DOHH2 (cell line): ENCODE measurements around the gene LRRC4C.

Experiments used
- H3F3A ChIP-seq: fragments of 200-600 bp; sonication (generic), shearing (Covaris generic); 2 replicates; pipeline ENCODE4 v1.6.0; 2016; ENCODE audit warnings: antibody characterized with exemption, mild to moderate bottlenecking; ENCODE audit not compliant: control insufficient read depth, insufficient read depth
- H3K27ac ChIP-seq: fragments of 200-600 bp; sonication (generic); 2 replicates; pipeline ENCODE4 v1.5.1; 2014; ENCODE audit warnings: low read depth, mild to moderate bottlenecking, low read length, moderate library complexity
- H3K27me3 ChIP-seq: fragments of 200-600 bp; sonication (generic); 2 replicates; pipeline ENCODE4 v1.6.1; 2014; ENCODE audit warnings: mild to moderate bottlenecking, low read length, mixed read lengths; ENCODE audit not compliant: control insufficient read depth
- H3K36me3 ChIP-seq: fragments of 200-600 bp; sonication (generic); 2 replicates; pipeline ENCODE4 v1.6.1; 2014; ENCODE audit warnings: mild to moderate bottlenecking, low read length, moderate library complexity, mixed read lengths; ENCODE audit not compliant: control insufficient read depth
- H3K4me1 ChIP-seq: fragments of 200-600 bp; sonication (generic); 2 replicates; pipeline ENCODE4 v1.6.1; 2014; ENCODE audit warnings: mild to moderate bottlenecking, low read length, mixed read lengths; ENCODE audit not compliant: control insufficient read depth
- H3K4me2 ChIP-seq: fragments of 200-600 bp; sonication (generic); 2 replicates; pipeline ENCODE4 v1.6.0; 2014; ENCODE audit warnings: mild to moderate bottlenecking, low read length, moderate library complexity
- H3K4me3 ChIP-seq: fragments of 200-600 bp; sonication (generic); 2 replicates; pipeline ENCODE4 v1.5.1; 2014; ENCODE audit warnings: mild to moderate bottlenecking, low read length, mixed read lengths
- H3K79me2 ChIP-seq: fragments of 200-600 bp; sonication (generic); 2 replicates; pipeline ENCODE4 v1.6.1; 2014; ENCODE audit warnings: mild to moderate bottlenecking, low read length, mixed read lengths; ENCODE audit not compliant: control insufficient read depth
- H3K9me2 ChIP-seq: fragments of 200-600 bp; sonication (generic); replicated peaks from 2 replicates; pipeline ENCODE4 v1.6.1; 2014; ENCODE audit warnings: mild to moderate bottlenecking, low read length, mixed read lengths; ENCODE audit not compliant: control insufficient read depth
- H3K9me3 ChIP-seq: fragments of 200-600 bp; sonication (generic); 2 replicates; pipeline ENCODE4 v1.6.1; 2014; ENCODE audit warnings: antibody characterized with exemption, low read length, mixed read lengths; ENCODE audit not compliant: control insufficient read depth, insufficient read depth
- H4K20me1 ChIP-seq: fragments of 200-600 bp; sonication (generic); 2 replicates; pipeline ENCODE4 v1.6.0; 2014; ENCODE audit warnings: low read depth, mild to moderate bottlenecking, antibody characterized with exemption, low read length, moderate library complexity; ENCODE audit not compliant: control insufficient read depth, insufficient read depth
- EZH2phosphoT487 ChIP-seq: fragments of 200-600 bp; sonication (generic); IDR thresholded peaks from 2 replicates; pipeline ENCODE4 v1.6.1; 2017; ENCODE audit warnings: borderline replicate concordance, mild to moderate bottlenecking, antibody characterized with exemption, low read length, moderate library complexity, mixed read lengths
- TF ChIP-seq, protein P1 (sequence below): fragments of 200-600 bp; sonication (generic); IDR thresholded peaks from one replicate; pipeline ENCODE4 v1.5.1; 2014; ENCODE audit warnings: antibody characterized with exemption, mild to moderate bottlenecking, low read depth, low read length; ENCODE audit not compliant: poor library complexity, severe bottlenecking

LRRC4C gene

GRCh38 chr11:41308286-41308685, 151.2 kb downstream of the LRRC4C start:
- no peaks in the 10 kb centered on the region for H3K27me3 ChIP-seq
- H3F3A ChIP-seq: 0 out of 2 replicates have a peak, but pooled peaks cover 3% of the 10 kb centered on the region
- H3K4me1 ChIP-seq: peaks cover 48% of the 10 kb centered on the region
- H3K27ac ChIP-seq: peak overlapping the region; percentile 80
- H3K4me2 ChIP-seq: peak overlapping the region; percentile 57
- H3K79me2 ChIP-seq: no peaks in the 10 kb centered on the region
- H3K9me3 ChIP-seq: no peaks in the 10 kb centered on the region
- H4K20me1 ChIP-seq: no peaks in the 10 kb centered on the region
- H3K9me2 ChIP-seq: no peaks in the 10 kb centered on the region
- no peak for TF ChIP-seq EZH2phosphoT487
- TF ChIP-seq, protein P1, sequence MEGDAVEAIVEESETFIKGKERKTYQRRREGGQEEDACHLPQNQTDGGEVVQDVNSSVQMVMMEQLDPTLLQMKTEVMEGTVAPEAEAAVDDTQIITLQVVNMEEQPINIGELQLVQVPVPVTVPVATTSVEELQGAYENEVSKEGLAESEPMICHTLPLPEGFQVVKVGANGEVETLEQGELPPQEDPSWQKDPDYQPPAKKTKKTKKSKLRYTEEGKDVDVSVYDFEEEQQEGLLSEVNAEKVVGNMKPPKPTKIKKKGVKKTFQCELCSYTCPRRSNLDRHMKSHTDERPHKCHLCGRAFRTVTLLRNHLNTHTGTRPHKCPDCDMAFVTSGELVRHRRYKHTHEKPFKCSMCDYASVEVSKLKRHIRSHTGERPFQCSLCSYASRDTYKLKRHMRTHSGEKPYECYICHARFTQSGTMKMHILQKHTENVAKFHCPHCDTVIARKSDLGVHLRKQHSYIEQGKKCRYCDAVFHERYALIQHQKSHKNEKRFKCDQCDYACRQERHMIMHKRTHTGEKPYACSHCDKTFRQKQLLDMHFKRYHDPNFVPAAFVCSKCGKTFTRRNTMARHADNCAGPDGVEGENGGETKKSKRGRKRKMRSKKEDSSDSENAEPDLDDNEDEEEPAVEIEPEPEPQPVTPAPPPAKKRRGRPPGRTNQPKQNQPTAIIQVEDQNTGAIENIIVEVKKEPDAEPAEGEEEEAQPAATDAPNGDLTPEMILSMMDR: no peak
- no peaks in the 10 kb centered on the region for H3K36me3 ChIP-seq
- peak overlapping the region; percentile 52 for H3K4me3 ChIP-seq

DNA sequence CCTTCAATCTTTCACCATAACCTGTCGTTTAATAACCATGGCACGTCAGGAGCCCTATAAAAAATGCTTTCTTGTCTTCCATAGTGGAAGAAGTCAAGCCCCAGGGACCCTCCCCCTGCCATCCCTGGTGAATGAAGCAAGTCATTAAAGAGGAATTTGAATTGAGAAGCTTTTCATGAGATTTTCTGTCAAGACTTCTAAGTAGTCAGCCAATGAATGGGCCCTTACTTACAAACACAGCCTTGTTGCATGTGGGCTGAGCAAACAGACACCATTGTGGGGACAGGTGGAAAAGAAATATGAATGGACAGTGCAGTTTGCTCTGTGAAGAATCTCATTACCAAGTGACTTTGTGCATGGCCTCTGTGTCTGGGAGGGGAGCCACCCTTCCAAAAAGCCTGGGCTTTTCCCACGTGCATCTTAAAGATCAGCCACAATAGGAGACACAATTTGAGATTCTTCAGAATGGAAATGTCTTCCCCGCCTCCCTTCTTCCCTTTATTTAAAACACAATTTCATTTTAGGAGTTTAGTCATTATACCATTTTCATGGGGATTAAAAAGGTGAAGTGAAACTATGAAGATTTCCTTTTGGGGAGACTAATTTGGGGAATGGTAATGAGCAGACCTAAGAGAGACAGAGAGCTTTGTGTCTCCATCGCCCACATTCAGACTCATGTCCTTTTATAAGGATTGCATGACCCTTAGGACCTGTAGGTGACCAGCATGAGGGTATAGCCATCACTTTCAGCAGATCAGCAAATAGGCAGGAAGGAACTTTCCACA, 152.0 kb downstream of the LRRC4C start:
- H3K9me2 ChIP-seq: no peaks in the 10 kb centered on the region
- H3K4me2 ChIP-seq: peak overlapping the region; percentile 57
- H3F3A ChIP-seq: 0 out of 2 replicates have a peak, but pooled peaks cover 3% of the 10 kb centered on the region
- peak overlapping the region; percentile 80 for H3K27ac ChIP-seq
- H4K20me1 ChIP-seq: no peaks in the 10 kb centered on the region
- no peaks in the 10 kb centered on the region for H3K79me2 ChIP-seq
- H3K9me3 ChIP-seq: no peaks in the 10 kb centered on the region
- TF ChIP-seq, protein P1: no peak
- no peak for TF ChIP-seq EZH2phosphoT487
- H3K4me1 ChIP-seq: peaks cover 48% of the 10 kb centered on the region
- H3K4me3 ChIP-seq: peak overlapping the region; percentile 52
- no peaks in the 10 kb centered on the region for H3K36me3 ChIP-seq
- no peaks in the 10 kb centered on the region for H3K27me3 ChIP-seq

DNA sequence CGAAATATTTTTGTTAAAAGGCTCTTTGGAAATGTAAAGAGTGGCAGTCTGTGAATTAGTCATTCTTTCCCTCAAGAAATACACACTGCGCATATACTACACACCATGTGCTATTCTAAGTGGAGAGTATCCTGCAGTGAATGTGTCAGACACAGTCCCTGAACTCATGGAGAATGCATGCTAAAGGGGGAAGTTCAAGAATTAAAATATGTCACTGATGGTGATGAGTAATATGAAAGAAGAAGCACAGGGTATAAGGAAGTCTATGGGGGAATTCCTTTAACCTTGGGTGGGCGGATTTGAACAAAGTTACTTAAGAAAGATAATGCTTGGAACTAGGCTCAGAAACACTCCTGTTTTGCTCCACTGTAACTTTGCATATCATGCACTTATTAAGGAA, 153.0 kb downstream of the LRRC4C start:
- H3K27ac ChIP-seq: peak overlapping the region; percentile 80; the same call in 1 of the 2 replicates
- peak overlapping the region; percentile 57; the same call in 1 of the 2 replicates for H3K4me2 ChIP-seq
- H3K79me2 ChIP-seq: no peaks in the 10 kb centered on the region
- H3K4me1 ChIP-seq: peaks cover 48% of the 10 kb centered on the region
- no peaks in the 10 kb centered on the region for H3K9me3 ChIP-seq
- H3K27me3 ChIP-seq: no peaks in the 10 kb centered on the region
- TF ChIP-seq, protein P1: no peak
- TF ChIP-seq EZH2phosphoT487: no peak
- H3K9me2 ChIP-seq: no peaks in the 10 kb centered on the region
- no peak overlapping the region for H3K4me3 ChIP-seq
- H4K20me1 ChIP-seq: no peaks in the 10 kb centered on the region
- H3K36me3 ChIP-seq: no peaks in the 10 kb centered on the region
- H3F3A ChIP-seq: 0 out of 2 replicates have a peak, but pooled peaks cover 3% of the 10 kb centered on the region
